ENCODE measurements around the gene CACNG4.

CACNG4 gene

GRCh38 chr17:67055811-67056745 is 91.6 kb downstream of the CACNG4 start:
- in situ Hi-C loops (cut with MboI; ENCODE audit: low sequenced_read_pairs), result no loop called here

GRCh38 chr17:67056746-67057490 is 92.4 kb downstream of the CACNG4 start:
- in situ Hi-C loops (cut with MboI; ENCODE audit: low sequenced_read_pairs), result no loop called here

GRCh38 chr17:67058036-67058435 is 93.5 kb downstream of the CACNG4 start:
- in situ Hi-C loops (cut with MboI; ENCODE audit: low sequenced_read_pairs), result no loop called here

- in situ Hi-C loops (cut with MboI; ENCODE audit: low sequenced_read_pairs), result no loop called here
These were observed 94.9 kb downstream of the CACNG4 start for GRCh38 chr17:67059372-67059771.

- in situ Hi-C loops (cut with MboI; ENCODE audit: low sequenced_read_pairs), result no loop called here
These were observed 98.6 kb downstream of the CACNG4 start for GRCh38 chr17:67063141-67063540.

GRCh38 chr17:67066717-67067116 is 102.2 kb downstream of the CACNG4 start:
- in situ Hi-C loops (cut with MboI; ENCODE audit: low sequenced_read_pairs), result no loop called here

GRCh38 chr17:67067571-67068482 is 103.3 kb downstream of the CACNG4 start:
- in situ Hi-C loops (cut with MboI; ENCODE audit: low sequenced_read_pairs), result no loop called here

GRCh38 chr17:67068999-67069398 is 104.5 kb downstream of the CACNG4 start:
- in situ Hi-C loops (cut with MboI; ENCODE audit: low sequenced_read_pairs), result no loop called here

GRCh38 chr17:67069603-67070136 is 105.2 kb downstream of the CACNG4 start:
- in situ Hi-C loops (cut with MboI; ENCODE audit: low sequenced_read_pairs), result no loop called here

GRCh38 chr17:67071595-67071994 is 107.1 kb downstream of the CACNG4 start:
- in situ Hi-C loops (cut with MboI; ENCODE audit: low sequenced_read_pairs), result no loop called here

- in situ Hi-C loops (cut with MboI; ENCODE audit: low sequenced_read_pairs), result no loop called here
These were observed 108.4 kb downstream of the CACNG4 start for GRCh38 chr17:67072885-67073284.

- in situ Hi-C loops (cut with MboI; ENCODE audit: low sequenced_read_pairs), result no loop called here
These were observed 110.3 kb downstream of the CACNG4 start for GRCh38 chr17:67074781-67075180.

GRCh38 chr17:67076290-67076689 is 111.8 kb downstream of the CACNG4 start:
- in situ Hi-C loops (cut with MboI; ENCODE audit: low sequenced_read_pairs), result no loop called here

- in situ Hi-C loops (cut with MboI; ENCODE audit: low sequenced_read_pairs), result no loop called here
These were observed 113.8 kb downstream of the CACNG4 start for GRCh38 chr17:67078292-67078691.

- in situ Hi-C loops (cut with MboI; ENCODE audit: low sequenced_read_pairs), result no loop called here
These were observed 115.0 kb downstream of the CACNG4 start for GRCh38 chr17:67079491-67079890.

- in situ Hi-C loops (cut with MboI; ENCODE audit: low sequenced_read_pairs), result no loop called here
These were observed 116.3 kb downstream of the CACNG4 start for GRCh38 chr17:67080804-67081203.

- in situ Hi-C loops (cut with MboI; ENCODE audit: low sequenced_read_pairs), result no loop called here
These were observed 117.6 kb downstream of the CACNG4 start for GRCh38 chr17:67082107-67082506.

All from HL-60/S4 treated with retinoic acid at 250 ng/mL for 4 days and 3 days (cell line).